Activated CD4-positive, alpha-beta T cell treated with anti-CD3 and anti-CD28 coated beads, Interleukin-2, Interleukin-4, amounts not matched to agents 100 ng/mL and 50 ng/mL, durations not matched to agents 16 hours and 8 hours (primary cell): ENCODE measurements around the gene KLHDC7B.

Experiments
- DNase-seq: peaks from one replicate; pipeline ENCODE4 v3.0.0-alpha.2; 2020; ENCODE audit warnings: low spot score

Gene KLHDC7B

DNA sequence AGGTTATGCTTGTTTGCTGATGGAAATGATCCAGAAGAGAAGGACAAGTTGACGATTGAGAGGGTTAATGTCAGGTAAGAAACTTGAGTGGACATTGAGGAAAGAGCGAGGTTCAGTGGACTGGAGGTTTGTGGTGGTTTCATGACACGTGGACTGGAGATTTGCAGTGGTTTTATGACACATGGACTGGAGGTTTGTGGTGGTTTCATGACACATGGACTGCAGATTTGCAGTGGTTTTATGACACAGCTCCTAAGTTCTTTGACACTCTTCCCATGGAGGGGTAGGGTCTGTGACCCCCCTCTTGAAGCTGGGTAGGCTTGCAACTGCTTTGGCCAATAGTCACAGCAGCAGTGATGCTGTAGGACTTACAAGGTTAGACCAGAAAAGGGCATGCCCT lies 49.5 kb downstream of the KLHDC7B start:
- DNase-seq = no peak

DNA sequence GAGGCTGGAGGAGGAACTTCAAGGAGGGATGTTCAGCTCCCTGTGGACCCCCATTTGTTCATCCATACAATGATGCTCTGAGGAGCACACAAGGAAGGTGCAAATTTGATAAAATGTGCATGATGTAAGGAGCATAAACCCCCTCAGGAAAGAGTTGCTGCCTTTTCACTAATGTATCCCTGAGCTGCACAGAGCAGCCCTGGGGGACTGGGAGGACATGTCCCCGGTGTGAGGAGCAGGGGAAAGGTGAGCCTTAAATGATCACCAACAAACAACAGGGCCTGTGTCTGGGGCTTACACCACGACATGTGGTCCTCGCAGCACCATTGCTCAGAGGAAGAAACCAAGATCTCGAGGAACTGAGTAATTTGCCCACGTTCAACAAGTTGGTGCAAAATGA lies 51.4 kb downstream of the KLHDC7B start:
- DNase-seq = no peak

DNA sequence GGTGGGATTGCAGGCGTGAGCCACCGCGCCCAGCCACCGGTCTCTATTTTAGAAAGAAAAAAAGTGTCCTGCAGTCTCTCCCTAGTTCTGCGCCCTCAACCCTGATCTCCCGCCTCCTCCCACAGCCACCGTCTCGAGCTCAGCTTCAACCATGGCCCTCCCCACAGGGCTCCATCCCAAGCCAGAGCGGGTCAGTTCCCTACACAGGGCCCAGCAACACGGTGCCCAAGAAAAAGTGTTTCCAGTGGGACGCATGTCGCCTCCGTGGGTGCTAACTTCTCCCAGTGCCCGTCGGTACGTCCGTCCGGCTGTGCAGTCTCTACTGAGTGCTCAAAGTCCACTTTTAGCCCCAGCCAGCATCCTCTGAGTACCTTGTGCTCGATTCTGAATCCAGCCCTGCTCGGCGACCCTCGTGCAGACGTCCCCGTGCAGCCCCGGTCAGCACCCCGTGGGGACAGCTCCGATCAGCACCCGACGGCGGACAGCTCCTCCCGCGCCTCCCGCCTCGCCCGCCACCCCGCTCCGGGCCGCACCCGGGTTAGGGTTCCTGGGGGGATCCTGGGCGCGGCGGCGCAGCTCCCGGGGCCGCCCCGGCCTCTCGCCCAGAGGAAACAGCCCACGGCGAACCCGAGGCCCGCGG lies 54.2 kb downstream of the KLHDC7B start:
- DNase-seq = peak; percentile 30

DNA sequence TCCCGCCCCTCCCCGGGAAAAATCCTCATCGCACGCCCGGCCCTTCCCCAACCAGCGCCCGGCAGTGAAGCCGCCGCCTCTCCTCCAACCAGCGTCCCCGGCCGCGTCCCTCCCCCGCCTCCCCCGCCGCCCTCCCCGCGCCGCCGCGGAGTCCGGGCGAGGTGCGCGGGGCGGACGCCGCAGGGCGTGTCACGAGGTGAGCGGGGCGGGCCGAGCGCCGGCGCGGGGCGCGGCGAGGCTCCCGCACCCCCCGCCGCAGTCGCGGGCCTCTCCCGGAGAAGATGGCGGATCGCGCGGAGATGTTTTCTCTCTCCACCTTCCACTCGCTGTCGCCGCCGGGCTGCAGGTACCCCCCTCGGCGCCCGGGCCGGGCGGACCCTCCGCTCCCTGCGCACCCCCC lies 54.8 kb downstream of the KLHDC7B start, which contains the start of gene MAPK8IP2:
Gene MAPK8IP2 (plus strand): TSS at position 256 of the 400 bp plus-strand sequence. CDS start 26 bp downstream, at position 282.
- no peak for DNase-seq
